Stimulated activated CD4-positive, alpha-beta T cell treated with anti-CD3 and anti-CD28 coated beads, TNF-alpha, amount 100 ng/mL, for 48 hours (primary cell): ENCODE data around the gene CSMD2.
A peak's percentile ranks its signal among the peaks of the same experiment; 100 is the strongest.

Experiments used
- DNase-seq, 3 donors: peaks; one replicate each; pipeline ENCODE4 v3.0.0-alpha.2; 2020; ENCODE audit warnings: low read depth in 3 of 3

Gene CSMD2

GRCh38 chr1:33640114-33640660 lies 524.8 kb downstream of the CSMD2 start:
- no peak for DNase-seq

DNA sequence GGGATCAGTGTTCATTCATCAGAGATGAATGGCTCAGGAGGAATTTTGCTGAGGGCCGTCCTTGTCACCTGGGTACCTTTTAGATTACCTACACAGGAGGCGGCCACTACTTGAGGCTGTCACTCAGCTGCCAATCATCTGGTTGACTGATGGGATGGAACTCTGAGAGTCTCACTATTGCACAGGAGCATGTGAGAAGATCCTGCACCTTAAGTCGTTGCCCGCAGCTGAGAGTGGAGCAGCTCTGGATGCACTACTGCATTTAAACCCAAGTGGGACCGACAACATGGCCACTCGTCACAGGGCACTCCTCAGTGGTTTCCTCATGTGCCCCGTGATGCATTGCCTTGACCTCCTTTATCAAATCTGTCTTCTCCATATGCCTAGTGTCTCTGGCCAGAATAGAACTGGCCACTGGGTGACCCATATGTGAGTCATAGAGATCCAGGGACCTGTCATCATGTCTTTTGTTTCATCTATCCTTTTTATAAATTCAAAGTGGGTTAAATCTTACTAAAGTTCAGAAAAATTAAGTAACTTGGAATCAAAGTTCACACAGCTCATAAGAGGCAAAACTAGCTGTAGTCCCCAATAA lies 527.1 kb downstream of the CSMD2 start:
- DNase-seq: no peak

GRCh38 chr1:33636209-33636608 lies 528.8 kb downstream of the CSMD2 start:
- DNase-seq: no peak

GRCh38 chr1:33635336-33636012 lies 529.6 kb downstream of the CSMD2 start:
- no peak for DNase-seq

DNA sequence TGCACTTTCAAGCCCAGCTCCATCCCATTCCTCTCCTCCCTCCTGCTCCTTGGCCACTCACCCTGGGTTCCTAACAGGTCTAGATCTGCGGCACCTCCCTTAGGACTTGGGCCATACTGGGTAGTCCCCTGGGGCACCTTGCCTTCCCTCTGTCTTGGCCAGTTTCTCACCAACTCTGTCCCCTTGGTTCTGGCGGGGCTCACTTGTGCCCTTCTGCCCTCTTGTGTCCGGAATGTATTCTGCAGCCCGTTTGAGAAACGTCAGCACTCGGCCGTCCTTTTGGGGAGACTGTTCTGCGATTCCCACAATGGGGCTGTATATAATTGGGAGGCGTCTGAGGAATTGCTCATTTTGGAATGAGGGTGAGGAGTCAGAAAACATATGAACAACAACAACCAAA lies 530.2 kb downstream of the CSMD2 start:
- DNase-seq: peak in 1 of 3 donors; percentile 9

DNA sequence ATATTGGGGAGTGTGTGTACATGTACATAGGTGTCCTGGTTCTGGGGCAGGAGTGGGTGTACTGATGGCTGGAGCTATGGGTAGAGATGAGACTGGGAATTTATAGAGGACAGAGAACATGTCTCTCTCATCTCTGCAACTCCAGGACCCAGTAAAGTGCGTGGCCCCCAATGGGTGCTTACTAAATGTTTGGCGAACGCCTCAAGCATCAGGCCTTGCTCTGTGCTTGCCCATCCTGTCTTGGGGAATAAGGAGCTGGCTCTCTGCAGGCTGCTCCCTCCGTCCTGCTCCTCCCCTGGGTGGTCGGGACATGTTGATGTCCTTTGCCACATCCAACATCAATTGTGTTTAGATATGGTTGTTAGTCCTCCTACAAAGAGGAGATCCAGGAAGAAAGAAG lies 530.9 kb downstream of the CSMD2 start:
- DNase-seq: no peak

- peak; percentile 79 to 89 (median 80) for DNase-seq
Measured at GRCh38 chr1:33633019-33633801, 531.8 kb downstream of the CSMD2 start.

DNA sequence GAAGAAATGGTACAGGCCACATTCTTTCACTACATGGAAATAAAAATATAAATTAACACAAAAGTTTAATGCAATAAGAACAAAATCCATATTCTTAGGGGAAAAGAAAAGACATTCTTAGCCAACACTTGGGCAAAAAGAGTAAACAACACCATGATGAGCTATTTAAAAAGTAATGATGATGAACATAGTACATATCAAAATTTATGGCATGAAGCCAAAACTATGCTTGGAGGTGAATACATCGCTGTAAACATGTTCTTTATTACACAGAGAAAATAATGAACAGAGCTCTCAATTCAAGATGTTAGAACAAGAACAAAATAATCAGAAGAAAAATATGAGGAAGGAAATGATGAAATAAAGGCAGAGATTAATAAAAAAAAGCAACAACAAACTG lies 534.3 kb downstream of the CSMD2 start:
- DNase-seq: no peak

GRCh38 chr1:33626801-33627200 lies 538.2 kb downstream of the CSMD2 start:
- no peak for DNase-seq

- DNase-seq: no peak
Measured at GRCh38 chr1:33624991-33625870, 539.8 kb downstream of the CSMD2 start.

DNA sequence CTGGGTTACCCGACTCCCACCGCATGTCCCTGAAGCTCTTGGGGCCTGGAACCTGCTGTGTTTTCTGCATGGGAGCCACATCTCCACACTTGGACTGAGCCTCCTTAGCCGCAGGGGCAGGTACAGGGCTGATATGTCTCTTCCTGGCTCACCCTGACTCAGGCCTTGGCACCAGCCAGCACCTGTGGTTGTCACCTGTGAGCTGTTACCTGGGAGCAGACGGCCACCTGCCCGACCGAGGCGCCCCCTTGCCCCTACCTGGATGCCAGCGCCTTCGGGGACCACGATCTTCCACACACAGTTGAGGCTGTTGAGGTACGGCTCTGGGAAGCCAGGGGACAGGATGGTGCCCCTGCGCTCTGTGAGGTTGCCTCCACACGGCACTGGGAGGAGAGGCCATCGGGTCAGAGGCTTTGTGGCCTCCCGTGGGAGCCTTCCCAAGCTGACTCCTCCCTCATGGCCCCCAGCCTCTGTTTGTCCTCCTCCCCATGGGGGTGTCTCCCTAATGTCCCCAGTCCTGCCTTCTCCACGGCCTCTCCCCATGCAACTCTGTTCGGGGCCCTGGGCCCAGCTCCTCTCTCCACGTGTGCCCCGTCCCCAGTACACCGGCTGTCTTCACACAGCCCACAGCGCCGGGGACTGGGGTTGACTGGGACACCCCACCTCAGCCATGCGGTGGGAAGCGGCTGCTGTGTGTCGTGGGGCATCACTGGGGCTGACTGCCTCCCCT lies 540.6 kb downstream of the CSMD2 start:
- DNase-seq: no peak

GRCh38 chr1:33623811-33624210 lies 541.2 kb downstream of the CSMD2 start:
- DNase-seq: no peak

- DNase-seq: no peak
Measured at GRCh38 chr1:33622757-33623156, 542.3 kb downstream of the CSMD2 start.

GRCh38 chr1:33618636-33619035 lies 546.4 kb downstream of the CSMD2 start:
- no peak for DNase-seq

DNA sequence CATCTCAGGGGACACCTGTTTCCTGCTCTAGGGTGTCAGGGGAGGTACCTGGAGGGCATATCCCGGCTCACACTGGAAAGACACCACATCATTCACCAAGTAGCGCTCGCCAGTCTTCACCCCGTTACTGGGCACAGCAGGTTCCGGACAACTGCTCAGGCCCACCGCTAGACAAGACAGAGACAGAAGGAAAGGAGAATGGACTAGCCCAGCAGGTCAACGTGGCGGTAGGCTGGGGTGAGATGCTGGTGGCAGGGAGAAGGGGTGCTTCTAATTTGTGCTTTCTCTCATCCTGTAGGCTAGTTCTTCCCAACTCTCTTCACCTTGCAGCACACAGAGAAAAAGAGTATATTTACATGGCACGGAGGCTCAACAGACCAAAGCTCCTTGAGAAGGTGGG lies 547.6 kb downstream of the CSMD2 start:
- no peak for DNase-seq

GRCh38 chr1:33616780-33617179 lies 548.2 kb downstream of the CSMD2 start:
- no peak for DNase-seq

- no peak for DNase-seq
Measured at GRCh38 chr1:33615546-33615945, 549.5 kb downstream of the CSMD2 start.

GRCh38 chr1:33610864-33611455 lies 554.1 kb downstream of the CSMD2 start:
- DNase-seq: no peak

- DNase-seq: no peak
Measured at GRCh38 chr1:33610391-33610790, 554.6 kb downstream of the CSMD2 start.

- no peak for DNase-seq
Measured at GRCh38 chr1:33609739-33610138, 555.3 kb downstream of the CSMD2 start.
